Cardiac muscle cell (in vitro differentiated cells and primary cell): Measurements from ENCODE around the gene SLC50A1. TPM values are rescaled to one million over a fixed set of nuclear protein-coding genes. Genes with fewer than 3 reads are reported as not detected.

Source experiments
- DNase-seq, 2 donors: peaks; one replicate each; pipeline versions ENCODE4 v3.0.0 to v3.0.0-alpha.2; 2010 to 2017; ENCODE audit warnings: low read depth in 1 of 2, low spot score in 1 of 2
- H3K27ac ChIP-seq: fragments of 200-600 bp; sonication (generic); 2 replicates; pipeline ENCODE4 v1.5.1; 2016
- H3K27me3 ChIP-seq: fragments of 200-600 bp; sonication (generic); 2 replicates; pipeline ENCODE4 v1.6.0; 2016; ENCODE audit warnings: control low read depth
- H3K36me3 ChIP-seq: fragments of 200-600 bp; sonication (generic); 2 replicates; pipeline ENCODE4 v1.5.1; 2016; ENCODE audit warnings: control low read depth
- H3K4me1 ChIP-seq: fragments of 200-600 bp; sonication (generic); 2 replicates; pipeline ENCODE4 v1.8.1; 2017; ENCODE audit warnings: low read depth, mild to moderate bottlenecking, mixed run types
- H3K4me3 ChIP-seq: fragments of 200-600 bp; sonication (generic); 2 replicates; pipeline ENCODE4 v1.5.1; 2016; ENCODE audit warnings: mild to moderate bottlenecking
- H3K9me3 ChIP-seq: fragments of 200-600 bp; sonication (generic); 2 replicates; pipeline ENCODE4 v1.5.1; 2017; ENCODE audit warnings: low read depth, mild to moderate bottlenecking, control low read depth
- CTCF ChIP-seq: IDR thresholded peaks from 2 replicates; pipeline ENCODE4 v1.5.1; 2012; ENCODE audit warnings: low read depth, mild to moderate bottlenecking, low read length
- polyA plus RNA-seq: library from polyadenylated mRNA; unstranded; fragments of >200 nt; fragmentation: Nextera tagmentation; extraction: Ambion mirVana; gene quantifications from 2 replicates; pipeline ENCODE4 v1.2.1, GENCODE V29; 2016
- total RNA-seq: library from RNA; depleted of rRNA; stranded (reverse); fragments of >200 nt; gene quantifications from 2 replicates; pipeline ENCODE4 v1.2.3, GENCODE V29; 2016

Gene SLC50A1
- total and polyA plus RNA-seq, 2 experiments from 2014 or later, result 18.4 to 50.7 TPM

DNA sequence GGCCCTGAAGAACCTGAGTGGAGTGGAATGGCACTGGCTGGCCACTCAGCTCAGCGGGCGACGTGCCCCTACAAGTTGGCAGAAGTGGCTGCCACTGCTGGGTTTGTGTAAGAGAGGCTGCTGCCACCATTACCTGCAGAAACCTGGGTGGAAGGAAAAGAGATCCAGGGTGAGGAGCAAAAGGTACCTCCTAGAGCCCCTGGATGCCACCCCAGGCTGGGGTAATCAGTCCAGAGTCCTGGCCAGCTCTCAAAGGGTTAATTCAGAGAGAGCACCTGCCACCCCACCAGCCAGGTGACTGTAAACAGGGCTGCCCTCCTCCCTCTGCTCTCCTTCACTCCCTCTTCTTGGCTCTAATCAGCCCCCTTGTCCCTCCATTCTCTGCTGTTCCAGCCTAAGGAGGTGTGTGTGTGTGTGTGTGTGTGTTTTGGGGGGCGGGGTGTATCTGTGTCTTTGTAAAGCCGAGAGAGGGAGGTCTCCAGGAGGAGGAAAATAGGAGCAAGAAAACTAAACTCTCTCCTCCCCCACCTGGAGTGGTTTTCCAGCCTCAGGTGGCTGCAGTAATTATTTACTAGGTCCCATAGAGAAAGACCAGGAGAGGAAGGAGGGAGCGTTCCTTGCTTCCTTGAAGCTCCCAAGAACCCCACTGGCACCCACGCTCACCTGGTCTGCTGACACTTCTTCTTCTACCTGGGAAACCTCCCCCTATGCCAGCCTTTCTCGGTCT is 50.6 kb downstream of the SLC50A1 start:
- H3K27ac ChIP-seq, result no peak overlapping the region
- TF ChIP-seq CTCF, result no peak

DNA sequence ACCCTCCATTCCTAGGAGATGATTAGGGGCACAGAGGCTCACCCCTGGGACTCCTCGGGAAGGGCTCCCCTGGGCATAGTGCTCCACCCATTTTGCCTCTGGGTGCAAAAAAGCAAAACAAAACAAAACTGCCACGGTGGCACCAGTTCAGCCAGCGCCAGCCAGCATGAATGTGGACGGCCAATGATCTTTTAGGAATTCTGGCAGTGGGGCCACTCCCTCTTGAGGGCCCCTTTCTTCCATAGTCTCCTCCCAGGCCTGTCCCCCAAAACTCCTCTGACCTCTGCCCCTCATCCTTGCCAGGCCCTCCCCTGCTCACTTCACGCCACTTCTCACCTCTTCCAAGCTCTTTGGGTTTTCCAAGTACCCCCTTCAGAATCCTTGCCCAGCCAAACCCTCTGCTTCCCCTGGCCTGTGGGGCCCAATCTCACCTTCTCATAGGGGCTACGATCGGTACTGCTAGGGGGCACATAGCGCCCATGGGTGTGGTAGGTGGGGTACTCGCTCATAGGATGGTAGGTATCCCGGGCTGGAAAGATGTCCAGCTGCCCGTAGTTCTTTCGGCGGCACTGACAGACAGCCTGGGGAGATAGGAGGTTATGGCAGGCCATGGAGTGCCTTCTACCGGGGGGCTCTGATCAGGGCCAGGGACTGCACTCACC is 51.3 kb downstream of the SLC50A1 start:
- no peak overlapping the region for H3K4me3 ChIP-seq
- H3K9me3 ChIP-seq, result no peaks in the 10 kb centered on the region
- TF ChIP-seq CTCF, result no peak
- H3K27me3 ChIP-seq, result no peaks in the 10 kb centered on the region
- peaks cover 10% of the 10 kb centered on the region for H3K4me1 ChIP-seq
- no peaks in the 10 kb centered on the region for H3K36me3 ChIP-seq
- DNase-seq, result no peak
- no peak overlapping the region for H3K27ac ChIP-seq

More for the DNA sequence above, 50.6 kb downstream of the SLC50A1 start:
- Histone ChIP-seq H3K36me3 (no peaks in the 10 kb centered on the region), H3K9me3 (no peaks in the 10 kb centered on the region), H3K27me3 (no peaks in the 10 kb centered on the region), H3K4me3 (no peak overlapping the region), H3K4me1 (peaks cover 10% of the 10 kb centered on the region)
- DNase-seq, result no peak

DNA sequence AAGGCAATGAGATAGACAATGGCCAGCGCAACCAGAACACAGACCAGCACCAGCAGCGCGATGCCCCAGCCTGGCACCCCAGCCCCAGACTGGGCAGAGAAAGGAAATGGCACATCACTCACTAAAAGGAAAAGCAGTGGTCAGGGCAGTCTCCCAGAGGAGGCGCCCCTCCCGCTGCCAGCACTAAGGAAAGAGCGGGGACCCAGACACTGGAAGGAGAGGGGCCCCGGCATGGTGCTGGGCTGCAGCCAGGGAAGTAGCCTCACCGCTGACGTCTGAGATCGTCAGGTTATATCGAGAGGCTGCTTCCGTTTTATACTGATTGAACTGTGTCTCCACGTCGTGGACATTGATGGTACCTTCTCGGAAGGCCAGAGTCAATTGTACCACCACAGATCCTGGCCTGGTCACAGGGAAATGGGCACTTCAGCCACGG is 51.8 kb downstream of the SLC50A1 start:
- Histone ChIP-seq H3K9me3 (no peaks in the 10 kb centered on the region), H3K36me3 (no peaks in the 10 kb centered on the region), H3K27me3 (no peaks in the 10 kb centered on the region), H3K27ac (no peak overlapping the region), H3K4me1 (peaks cover 10% of the 10 kb centered on the region), H3K4me3 (no peak overlapping the region)
- no peak for TF ChIP-seq CTCF
- DNase-seq, result no peak

GRCh38 chr1:155188268-155188667 is 52.6 kb downstream of the SLC50A1 start:
- TF ChIP-seq CTCF, result no peak
- no peak for DNase-seq

More at GRCh38 chr1:155188268-155188667, 52.6 kb downstream of the SLC50A1 start:
- H3K4me1 ChIP-seq, result peaks cover 13% of the 10 kb centered on the region
- no peaks in the 10 kb centered on the region for H3K27me3 ChIP-seq
- no peaks in the 10 kb centered on the region for H3K9me3 ChIP-seq
- H3K36me3 ChIP-seq, result no peaks in the 10 kb centered on the region
- H3K4me3 ChIP-seq, result no peak overlapping the region
- H3K27ac ChIP-seq, result no peak overlapping the region

Other genes starting within 250 kb of the SLC50A1 start
- gene PMVK, start 199.1 kb upstream of the SLC50A1 start, total RNA-seq, result 20.1 and 23.8 TPM in 2 replicates
- gene PMVK, start 199.1 kb upstream of the SLC50A1 start, polyA plus RNA-seq, result 94.4 and 95.4 TPM in 2 replicates
- gene PBXIP1, start 179.8 kb upstream of the SLC50A1 start, total RNA-seq, result 155 and 161 TPM in 2 replicates
- gene PBXIP1, start 179.8 kb upstream of the SLC50A1 start, polyA plus RNA-seq, result 93.7 and 108 TPM in 2 replicates
- gene PYGO2, start 174.1 kb upstream of the SLC50A1 start, total RNA-seq, result 45.6 and 48.0 TPM in 2 replicates
- gene PYGO2, start 174.1 kb upstream of the SLC50A1 start, polyA plus RNA-seq, result 45.3 and 49.2 TPM in 2 replicates
- 80.0 and 80.3 TPM in 2 replicates for gene SHC1, start 165.1 kb upstream of the SLC50A1 start, total RNA-seq
- gene SHC1, start 165.1 kb upstream of the SLC50A1 start, polyA plus RNA-seq, result 66.8 and 70.7 TPM in 2 replicates
- gene CKS1B, start 161.2 kb upstream of the SLC50A1 start, total RNA-seq, result 52.9 and 96.5 TPM in 2 replicates
- 157 and 337 TPM in 2 replicates for gene CKS1B, start 161.2 kb upstream of the SLC50A1 start, polyA plus RNA-seq
- gene FLAD1, start 152.5 kb upstream of the SLC50A1 start, total RNA-seq, result 34.3 and 39.7 TPM in 2 replicates
- 59.2 and 60.8 TPM in 2 replicates for gene FLAD1, start 152.5 kb upstream of the SLC50A1 start, polyA plus RNA-seq
- not detected in 2 replicates for gene LENEP, start 142.3 kb upstream of the SLC50A1 start, total RNA-seq
- gene LENEP, start 142.3 kb upstream of the SLC50A1 start, polyA plus RNA-seq, result 0.72 TPM in 1 of 2 replicates, not detected in the other
- 25.5 and 25.6 TPM in 2 replicates for gene ZBTB7B, start 133.1 kb upstream of the SLC50A1 start, total RNA-seq
- 4.6 and 4.7 TPM in 2 replicates for gene ZBTB7B, start 133.1 kb upstream of the SLC50A1 start, polyA plus RNA-seq
- gene DCST2, start 102.1 kb upstream of the SLC50A1 start, total RNA-seq, result 4.3 and 5.4 TPM in 2 replicates
- 1.1 and 3.8 TPM in 2 replicates for gene DCST2, start 102.1 kb upstream of the SLC50A1 start, polyA plus RNA-seq
- not detected in 2 replicates for gene DCST1, start 102.0 kb upstream of the SLC50A1 start, total RNA-seq
- gene DCST1, start 102.0 kb upstream of the SLC50A1 start, polyA plus RNA-seq, result 0.27 and 0.57 TPM in 2 replicates
- 19.5 and 23.0 TPM in 2 replicates for gene ADAM15, start 84.5 kb upstream of the SLC50A1 start, total RNA-seq
- gene ADAM15, start 84.5 kb upstream of the SLC50A1 start, polyA plus RNA-seq, result 23.0 and 25.2 TPM in 2 replicates
- 29.2 and 36.0 TPM in 2 replicates for gene EFNA4, start 72.1 kb upstream of the SLC50A1 start, total RNA-seq
- 18.3 and 29.6 TPM in 2 replicates for gene EFNA4, start 72.1 kb upstream of the SLC50A1 start, polyA plus RNA-seq
- 26.3 and 31.9 TPM in 2 replicates for gene EFNA3, start 57.0 kb upstream of the SLC50A1 start, total RNA-seq
- gene EFNA3, start 57.0 kb upstream of the SLC50A1 start, polyA plus RNA-seq, result 34.2 and 43.0 TPM in 2 replicates
- 39.1 and 43.1 TPM in 2 replicates for gene EFNA1, start 8.0 kb upstream of the SLC50A1 start, total RNA-seq
- 83.5 and 104 TPM in 2 replicates for gene EFNA1, start 8.0 kb upstream of the SLC50A1 start, polyA plus RNA-seq
- gene DPM3, start 4.7 kb downstream of the SLC50A1 start, total RNA-seq, result 102 and 114 TPM in 2 replicates
- 105 and 110 TPM in 2 replicates for gene DPM3, start 4.7 kb downstream of the SLC50A1 start, polyA plus RNA-seq
- 122 and 124 TPM in 2 replicates for gene KRTCAP2, start 37.5 kb downstream of the SLC50A1 start, total RNA-seq
- gene KRTCAP2, start 37.5 kb downstream of the SLC50A1 start, polyA plus RNA-seq, result 357 and 428 TPM in 2 replicates
- 3.6 and 5.4 TPM in 2 replicates for gene TRIM46, start 38.0 kb downstream of the SLC50A1 start, total RNA-seq
- 2.9 and 3.2 TPM in 2 replicates for gene TRIM46, start 38.0 kb downstream of the SLC50A1 start, polyA plus RNA-seq
- 10.8 and 14.2 TPM in 2 replicates for gene THBS3, start 72.0 kb downstream of the SLC50A1 start, total RNA-seq
- 9.4 and 15.1 TPM in 2 replicates for gene THBS3, start 72.0 kb downstream of the SLC50A1 start, polyA plus RNA-seq
- 24.7 and 45.0 TPM in 2 replicates for gene MTX1, start 72.8 kb downstream of the SLC50A1 start, total RNA-seq
- 31.9 and 50.2 TPM in 2 replicates for gene MTX1, start 72.8 kb downstream of the SLC50A1 start, polyA plus RNA-seq
- gene ENTREP3, start 119.6 kb downstream of the SLC50A1 start, total RNA-seq, result 39.5 and 46.2 TPM in 2 replicates
- 42.0 and 59.2 TPM in 2 replicates for gene ENTREP3, start 119.6 kb downstream of the SLC50A1 start, polyA plus RNA-seq
- gene SCAMP3, start 126.5 kb downstream of the SLC50A1 start, total RNA-seq, result 67.3 and 109 TPM in 2 replicates
- 100 and 172 TPM in 2 replicates for gene SCAMP3, start 126.5 kb downstream of the SLC50A1 start, polyA plus RNA-seq
- gene CLK2, start 137.7 kb downstream of the SLC50A1 start, total RNA-seq, result 57.3 and 65.3 TPM in 2 replicates
- 45.1 and 68.5 TPM in 2 replicates for gene CLK2, start 137.7 kb downstream of the SLC50A1 start, polyA plus RNA-seq
- 1.7 and 3.5 TPM in 2 replicates for gene HCN3, start 141.6 kb downstream of the SLC50A1 start, total RNA-seq
- gene HCN3, start 141.6 kb downstream of the SLC50A1 start, polyA plus RNA-seq, result 3.7 and 12.9 TPM in 2 replicates
- 0.06 TPM in 1 of 2 replicates, not detected in the other for gene PKLR, start 165.6 kb downstream of the SLC50A1 start, total RNA-seq
- gene PKLR, start 165.6 kb downstream of the SLC50A1 start, polyA plus RNA-seq, result not detected in 2 replicates
- 167 and 310 TPM in 2 replicates for gene FDPS, start 173.0 kb downstream of the SLC50A1 start, total RNA-seq
- gene FDPS, start 173.0 kb downstream of the SLC50A1 start, polyA plus RNA-seq, result 269 and 565 TPM in 2 replicates
- 25.9 and 35.6 TPM in 2 replicates for gene RUSC1, start 185.0 kb downstream of the SLC50A1 start, total RNA-seq
- 26.7 and 44.4 TPM in 2 replicates for gene RUSC1, start 185.0 kb downstream of the SLC50A1 start, polyA plus RNA-seq